Endothelial cell of umbilical vein (primary cell): ENCODE data around the gene GRM4. TPM values are rescaled to one million over a fixed set of nuclear protein-coding genes. Genes with fewer than 3 reads are reported as not detected.

Source experiments
- BruUV-seq: library from RNA; stranded (reverse); fragments of 400-500 nt; replicated peaks from 2 replicates; lab custom pipeline; 2021; lab: Mats Ljungman, UMichigan
- CTCF ChIA-PET: fragments of 300-600, 350-600 bp; sonication (Branson Sonifier 250); formaldehyde crosslinking; loops from one replicate; lab custom pipeline; 2021; ENCODE audit warnings: antibody characterized with exemption, inconsistent platforms; lab: Charles Lee
- POLR2A ChIA-PET: fragments of 300-600, 350-600 bp; sonication (Branson Sonifier 250); formaldehyde crosslinking; loops from one replicate; lab custom pipeline; 2021; ENCODE audit warnings: antibody characterized with exemption, inconsistent platforms; lab: Charles Lee
- DNase-seq: peaks from one replicate; pipeline ENCODE4 v3.0.0-alpha.2; 2011; ENCODE audit warnings: low read depth, low spot score
- FAIRE-seq: peaks from 2 replicates; lab custom pipeline; 2011; peaks lifted over from hg19 to GRCh38; lab: Jason Lieb, UNC
- H2AFZ ChIP-seq: 2 replicates; pipeline ENCODE4 v1.6.0; 2012; ENCODE audit warnings: low read depth, low read length, control low read depth, inconsistent platforms
- H3K27ac ChIP-seq: 2 replicates; pipeline ENCODE4 v1.5.1; 2011; ENCODE audit warnings: low read depth, mild to moderate bottlenecking, control low read depth, low read length, moderate library complexity; ENCODE audit not compliant: insufficient read depth
- H3K27me3 ChIP-seq, 2 experiments: 2 replicates each; pipeline versions ENCODE4 v1.6.0 to v1.6.1; 2011; ENCODE audit warnings: low read length in 2 of 2, mixed read lengths in 1 of 2; ENCODE audit not compliant: control insufficient read depth in 2 of 2, insufficient read depth in 2 of 2
- H3K36me3 ChIP-seq, 2 experiments: 2 replicates in 1 of 2; 3 replicates in 1 of 2; pipeline ENCODE4 v1.5.1; 2011; ENCODE audit warnings: low read length in 2 of 2, mild to moderate bottlenecking in 1 of 2, moderate library complexity in 1 of 2; ENCODE audit not compliant: control insufficient read depth in 2 of 2, insufficient read depth in 2 of 2; ENCODE audit errors: extremely low read depth in 1 of 2
- H3K4me1 ChIP-seq: 3 replicates; pipeline ENCODE4 v1.5.1; 2011; ENCODE audit warnings: mild to moderate bottlenecking, low read length; ENCODE audit not compliant: control insufficient read depth, insufficient read depth; ENCODE audit errors: extremely low read depth
- H3K4me2 ChIP-seq: 2 replicates; pipeline ENCODE4 v1.6.1; 2011; ENCODE audit warnings: low read length, control low read depth, mixed read lengths; ENCODE audit not compliant: insufficient read depth
- H3K4me3 ChIP-seq, 3 experiments: fragments of 200-600 bp in 1 of 3; sonication (generic), shearing (Covaris generic) in 1 of 3; replicated peaks in 1 of 3; 2 replicates each; pipeline ENCODE4 v1.5.1; 2011 to 2016; ENCODE audit warnings: control low read depth in 3 of 3, low read length in 3 of 3, mild to moderate bottlenecking in 2 of 3, inconsistent platforms in 1 of 3, low read depth in 1 of 3, moderate library complexity in 1 of 3; ENCODE audit not compliant: insufficient read depth in 1 of 3
- H3K79me2 ChIP-seq: 2 replicates; pipeline ENCODE4 v1.6.0; 2012; ENCODE audit warnings: low read length, inconsistent platforms; ENCODE audit not compliant: control insufficient read depth, insufficient read depth
- H3K9ac ChIP-seq: replicated peaks from 2 replicates; pipeline ENCODE3; 2011; ENCODE audit warnings: low read length, control low read depth; ENCODE audit not compliant: insufficient read depth; ENCODE audit errors: extremely low read depth
- H3K9me1 ChIP-seq: replicated peaks from 3 replicates; pipeline ENCODE4 v1.6.0; 2011; ENCODE audit warnings: mild to moderate bottlenecking, low read length; ENCODE audit not compliant: control insufficient read depth, insufficient read depth; ENCODE audit errors: extremely low read depth
- H3K9me3 ChIP-seq: replicated peaks from 2 replicates; pipeline ENCODE4 v1.5.1; 2012; ENCODE audit warnings: low read length, inconsistent platforms; ENCODE audit not compliant: control insufficient read depth, insufficient read depth
- H4K20me1 ChIP-seq: replicated peaks from 2 replicates; pipeline ENCODE3; 2011; ENCODE audit warnings: mild to moderate bottlenecking, low read length; ENCODE audit not compliant: control insufficient read depth, insufficient read depth; ENCODE audit errors: extremely low read depth
- EZH2 ChIP-seq: IDR thresholded peaks from 2 replicates; pipeline ENCODE4 v1.6.1; 2012; ENCODE audit warnings: borderline replicate concordance, low read depth, mild to moderate bottlenecking, moderate library complexity, low read length, inconsistent platforms; ENCODE audit not compliant: severe bottlenecking
- FOS ChIP-seq: IDR thresholded peaks from 2 replicates; pipeline ENCODE4 v1.6.1; 2011; ENCODE audit warnings: mild to moderate bottlenecking, low read length, moderate library complexity, borderline replicate concordance; ENCODE audit not compliant: insufficient read depth
- GATA2 ChIP-seq: IDR thresholded peaks from 2 replicates; pipeline ENCODE4 v1.7.0; 2011; ENCODE audit warnings: low read depth, mild to moderate bottlenecking, moderate library complexity, mixed read lengths, low read length; ENCODE audit not compliant: insufficient read length, insufficient read depth
- JUN ChIP-seq: IDR thresholded peaks from 2 replicates; pipeline ENCODE4 v1.6.1; 2011; ENCODE audit warnings: borderline replicate concordance, low read depth; ENCODE audit not compliant: insufficient read length, insufficient read depth
- MYC ChIP-seq: IDR thresholded peaks from one replicate; pipeline ENCODE4 v1.6.1; 2011; ENCODE audit warnings: mild to moderate bottlenecking, low read depth, low read length
- POLR2A ChIP-seq: IDR thresholded peaks from 2 replicates; pipeline ENCODE4 v1.6.1; 2012; ENCODE audit warnings: low read depth, mild to moderate bottlenecking, control low read depth, low read length
- POLR2AphosphoS5 ChIP-seq: IDR thresholded peaks from 2 replicates; pipeline ENCODE4 v1.6.1; 2012; ENCODE audit warnings: low read depth, mild to moderate bottlenecking, control low read depth, low read length, moderate library complexity; ENCODE audit not compliant: insufficient read depth
- dilution Hi-C: fragments of 300-500 bp; cut with MboI; formaldehyde crosslinking; loops from one replicate; pipeline ENCODE4 v1.15.0; 2019; ENCODE audit warnings: low sequenced_read_pairs; ENCODE audit not compliant: extremely low pct_ligation_motif_present
- intact Hi-C: fragments of 100-400 bp; cut with micrococcal nuclease; formaldehyde crosslinking; loops from one replicate; pipeline ENCODE4 v1.10.0; 2022
- polyA plus RNA-seq, 4 experiments: library from polyadenylated mRNA; depleted of rRNA in 3 of 4; stranded (reverse) in 3 of 4; unstranded in 1 of 4; fragments of >200 nt; gene quantifications; 2 replicates each; pipeline versions ENCODE4 v1.2.1 to v1.2.3, GENCODE V29; 2011 to 2012; ENCODE audit warnings: missing spikeins in 1 of 4
- total RNA-seq: library from RNA; stranded (reverse); gene quantifications from 2 replicates; pipeline ENCODE4 v1.2.3, GENCODE V29; 2021
- TF ChIP-seq, protein P1 (sequence below), 2 donors: IDR thresholded peaks; 1 replicate in 1 of 2; 2 replicates in 1 of 2; pipeline ENCODE4 v1.5.1; 2011; ENCODE audit warnings: low read length in 2 of 2, mild to moderate bottlenecking in 2 of 2, moderate library complexity in 2 of 2, control low read depth in 1 of 2, inconsistent platforms in 1 of 2, low read depth in 1 of 2; ENCODE audit not compliant: insufficient read depth in 1 of 2; ENCODE audit errors: extremely low read depth in 1 of 2
- TF ChIP-seq, protein P2 (sequence below): IDR thresholded peaks from 2 replicates; pipeline ENCODE4 v1.6.1; 2011; ENCODE audit not compliant: insufficient read depth, insufficient read length

The GRM4 gene
- total and polyA plus RNA-seq, 2 donors (not counting 3 experiments of a cell fraction or from before 2014, with no cell fraction given) = 0.03 TPM; not detected in 1

DNA sequence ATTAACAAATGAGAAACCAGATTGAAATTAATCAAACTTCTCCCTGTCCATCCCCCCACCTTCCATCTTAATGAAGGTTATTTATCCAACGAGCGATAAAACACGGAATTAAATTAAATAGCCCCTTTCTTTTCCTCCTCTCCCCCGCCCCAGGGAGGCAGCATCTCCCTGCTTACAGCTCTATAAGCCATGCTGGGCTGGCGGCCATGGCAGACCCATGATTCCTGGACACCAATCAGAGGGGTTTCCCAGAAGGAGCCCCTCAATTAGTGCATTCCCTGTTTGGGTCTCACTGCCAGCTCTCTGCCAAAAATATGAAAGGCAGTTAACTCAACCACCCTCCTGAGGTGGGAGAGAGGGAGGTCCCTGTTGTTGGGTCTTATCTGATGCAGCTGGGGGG, 33.8 kb downstream of the GRM4 start:
- H4K20me1 ChIP-seq = no peaks in the 10 kb centered on the region
- ChIA-PET POLR2A (no interaction called here), CTCF (no interaction called here)
- H3K36me3 ChIP-seq = no peaks in the 10 kb centered on the region
- no peak overlapping the region for H3K4me3 ChIP-seq
- H3K9me3 ChIP-seq = no peaks in the 10 kb centered on the region
- H3K27me3 ChIP-seq = no peaks in the 10 kb centered on the region
- no peak for DNase-seq
- no peak overlapping the region for H2AFZ ChIP-seq
- intact Hi-C loops = no loop called here
- H3K27ac ChIP-seq = no peak overlapping the region
- no peak for TF ChIP-seq POLR2AphosphoS5
- TF ChIP-seq EZH2 = no peak
- TF ChIP-seq FOS = no peak
- TF ChIP-seq, protein P1, sequence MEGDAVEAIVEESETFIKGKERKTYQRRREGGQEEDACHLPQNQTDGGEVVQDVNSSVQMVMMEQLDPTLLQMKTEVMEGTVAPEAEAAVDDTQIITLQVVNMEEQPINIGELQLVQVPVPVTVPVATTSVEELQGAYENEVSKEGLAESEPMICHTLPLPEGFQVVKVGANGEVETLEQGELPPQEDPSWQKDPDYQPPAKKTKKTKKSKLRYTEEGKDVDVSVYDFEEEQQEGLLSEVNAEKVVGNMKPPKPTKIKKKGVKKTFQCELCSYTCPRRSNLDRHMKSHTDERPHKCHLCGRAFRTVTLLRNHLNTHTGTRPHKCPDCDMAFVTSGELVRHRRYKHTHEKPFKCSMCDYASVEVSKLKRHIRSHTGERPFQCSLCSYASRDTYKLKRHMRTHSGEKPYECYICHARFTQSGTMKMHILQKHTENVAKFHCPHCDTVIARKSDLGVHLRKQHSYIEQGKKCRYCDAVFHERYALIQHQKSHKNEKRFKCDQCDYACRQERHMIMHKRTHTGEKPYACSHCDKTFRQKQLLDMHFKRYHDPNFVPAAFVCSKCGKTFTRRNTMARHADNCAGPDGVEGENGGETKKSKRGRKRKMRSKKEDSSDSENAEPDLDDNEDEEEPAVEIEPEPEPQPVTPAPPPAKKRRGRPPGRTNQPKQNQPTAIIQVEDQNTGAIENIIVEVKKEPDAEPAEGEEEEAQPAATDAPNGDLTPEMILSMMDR (IDR thresholded peaks at IDR 0.05; ENCODE audit: extremely low read depth in 1 of 2, insufficient read depth in 1 of 2, low read depth in 1 of 2, low read length in 2 of 2) = no peak
- no peak for TF ChIP-seq JUN
- no peak for TF ChIP-seq MYC
- no peak for TF ChIP-seq GATA2
- TF ChIP-seq, protein P2, sequence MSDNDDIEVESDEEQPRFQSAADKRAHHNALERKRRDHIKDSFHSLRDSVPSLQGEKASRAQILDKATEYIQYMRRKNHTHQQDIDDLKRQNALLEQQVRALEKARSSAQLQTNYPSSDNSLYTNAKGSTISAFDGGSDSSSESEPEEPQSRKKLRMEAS = no peak
- no peak for TF ChIP-seq POLR2A
- dilution Hi-C loops = no loop called here
- H3K79me2 ChIP-seq = no peaks in the 10 kb centered on the region
- no peaks in the 10 kb centered on the region for H3K9me1 ChIP-seq
- H3K4me1 ChIP-seq = no peaks in the 10 kb centered on the region
- BruUV-seq = no TSS peak
- FAIRE-seq = no peak
- no peak overlapping the region for H3K4me2 ChIP-seq
- H3K9ac ChIP-seq = no peak overlapping the region
